Upper lobe of left lung (tissue), 6 donors: ENCODE measurements around the gene RMND5A. TPM values are rescaled to one million over a fixed set of nuclear protein-coding genes. Genes with fewer than 3 reads are reported as not detected.

Experiments used
- ATAC-seq, 2 donors: fragments of 200-7000 bp; cut with Tn5 transposase; one replicate each; pipeline ENCODE4 v1.9.1; 2022; ENCODE audit warnings: mild to moderate bottlenecking in 2 of 2, moderate library complexity in 2 of 2; ENCODE audit not compliant: low FRiP score in 2 of 2
- DNase-seq, 2 donors: peaks; one replicate each; pipeline ENCODE4 v3.0.0-alpha.2; 2019 to 2020
- H3K27ac ChIP-seq, 4 donors: fragments of 200-600 bp; sonication (generic); one replicate each; pipeline ENCODE4 v1.5.1; 2016 to 2019
- H3K27me3 ChIP-seq, 4 donors: fragments of 200-600 bp; sonication (generic); one replicate each; pipeline ENCODE4 v1.5.1; 2017 to 2019
- H3K36me3 ChIP-seq, 4 donors: fragments of 200-600 bp; sonication (generic); one replicate each; pipeline ENCODE4 v1.5.1; 2016 to 2019
- H3K4me1 ChIP-seq, 4 donors: fragments of 200-600 bp; sonication (generic); one replicate each; pipeline ENCODE4 v1.5.1; 2018 to 2019
- H3K4me3 ChIP-seq, 4 donors: fragments of 200-600 bp; sonication (generic); one replicate each; pipeline ENCODE4 v1.5.1; 2017 to 2019; ENCODE audit warnings: mild to moderate bottlenecking in 2 of 4, moderate library complexity in 1 of 4
- H3K9me3 ChIP-seq, 4 donors: fragments of 200-600 bp; sonication (generic); one replicate each; pipeline ENCODE4 v1.5.1; 2018 to 2019
- EP300 ChIP-seq, 4 donors: sonication (generic); formaldehyde crosslinking; IDR thresholded peaks; one replicate each; pipeline ENCODE4 v1.5.1; 2017; ENCODE audit warnings: antibody characterized with exemption in 4 of 4, control low read depth in 2 of 4
- POLR2A ChIP-seq, 4 donors: fragments of 450-650 bp; IDR thresholded peaks; one replicate each; pipeline ENCODE4 v1.5.1; 2016 to 2017; ENCODE audit warnings: antibody characterized with exemption in 4 of 4, mild to moderate bottlenecking in 2 of 4
- POLR2AphosphoS5 ChIP-seq, 2 donors: sonication (generic); formaldehyde crosslinking; IDR thresholded peaks; one replicate each; pipeline ENCODE4 v1.5.1; 2017; ENCODE audit warnings: antibody characterized with exemption in 2 of 2
- WGBS, 2 donors: methylation state at CpG; one replicate each; pipeline ENCODE4 v1.1.5; 2017 to 2018; 5-methylcytosine and 5-hydroxymethylcytosine counted together
- total RNA-seq, 6 donors: library from RNA; depleted of rRNA in 4 of 6; stranded (reverse); fragments of >200 nt in 4 of 6; gene quantifications; one replicate each; pipeline versions ENCODE4 v1.1.0 to v1.2.1, GENCODE V29; 2016 to 2021
- TF ChIP-seq, protein P1 (sequence below), 6 experiments: fragments of 450-650 bp in 4 of 6; fragments of 200-600 bp in 2 of 6; sonication (generic) in 2 of 6; IDR thresholded peaks; one replicate each; pipeline ENCODE4 v1.5.1; 2016 to 2019; ENCODE audit warnings: antibody characterized with exemption in 6 of 6
- donor health status: DM: no; HTN: no; CAD: no; lungs with moderate emphysema.
- donor health status: DM: no; HTN: yes; CAD: no; lungs with severe emphysema.

Gene RMND5A
- total RNA-seq, 6 donors from 2014 or later: 19.9 to 55.3 (median 26.5) TPM

- Histone ChIP-seq H3K9me3 (peaks cover 4 to 11% (median 5%) of the 10 kb centered on the region in 4 donors), H3K4me3 (no peak overlapping the region)
These were observed 31.7 kb downstream of the RMND5A start for GRCh38 chr2:86751778-86752177.

GRCh38 chr2:86752934-86753333 lies 32.8 kb downstream of the RMND5A start:
- H3K4me1 ChIP-seq: peaks cover 2 to 5% (median 4%) of the 10 kb centered on the region in 4 donors
- peaks cover 0 to 43% (median 0%) of the 10 kb centered on the region in 4 donors for H3K36me3 ChIP-seq
- no peak overlapping the region for H3K4me3 ChIP-seq
- DNase-seq: no peak
- no peaks in the 10 kb centered on the region for H3K27me3 ChIP-seq
- ATAC-seq: no peak
- no peak overlapping the region for H3K27ac ChIP-seq
- peaks cover 4 to 11% (median 5%) of the 10 kb centered on the region in 4 donors for H3K9me3 ChIP-seq
- WGBS, 2 donors: 95 to 96% methylated on average over 3 of the region's 3 CpGs
- no peak for TF ChIP-seq POLR2A (IDR thresholded peaks at IDR 0.05)
- TF ChIP-seq, protein P1, sequence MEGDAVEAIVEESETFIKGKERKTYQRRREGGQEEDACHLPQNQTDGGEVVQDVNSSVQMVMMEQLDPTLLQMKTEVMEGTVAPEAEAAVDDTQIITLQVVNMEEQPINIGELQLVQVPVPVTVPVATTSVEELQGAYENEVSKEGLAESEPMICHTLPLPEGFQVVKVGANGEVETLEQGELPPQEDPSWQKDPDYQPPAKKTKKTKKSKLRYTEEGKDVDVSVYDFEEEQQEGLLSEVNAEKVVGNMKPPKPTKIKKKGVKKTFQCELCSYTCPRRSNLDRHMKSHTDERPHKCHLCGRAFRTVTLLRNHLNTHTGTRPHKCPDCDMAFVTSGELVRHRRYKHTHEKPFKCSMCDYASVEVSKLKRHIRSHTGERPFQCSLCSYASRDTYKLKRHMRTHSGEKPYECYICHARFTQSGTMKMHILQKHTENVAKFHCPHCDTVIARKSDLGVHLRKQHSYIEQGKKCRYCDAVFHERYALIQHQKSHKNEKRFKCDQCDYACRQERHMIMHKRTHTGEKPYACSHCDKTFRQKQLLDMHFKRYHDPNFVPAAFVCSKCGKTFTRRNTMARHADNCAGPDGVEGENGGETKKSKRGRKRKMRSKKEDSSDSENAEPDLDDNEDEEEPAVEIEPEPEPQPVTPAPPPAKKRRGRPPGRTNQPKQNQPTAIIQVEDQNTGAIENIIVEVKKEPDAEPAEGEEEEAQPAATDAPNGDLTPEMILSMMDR (IDR thresholded peaks at IDR 0.05): no peak
- TF ChIP-seq POLR2AphosphoS5 (IDR thresholded peaks at IDR 0.05): no peak
- no peak for TF ChIP-seq EP300 (IDR thresholded peaks at IDR 0.05)

More at GRCh38 chr2:86751778-86752177, 31.7 kb downstream of the RMND5A start:
- peaks cover 7 to 12% (median 8%) of the 10 kb centered on the region in 4 donors for H3K4me1 ChIP-seq
- WGBS, 2 donors: 44 to 72% methylated on average over 1 of the region's 1 CpG
- DNase-seq: no peak
- TF ChIP-seq POLR2AphosphoS5 (IDR thresholded peaks at IDR 0.05) (no peak), POLR2A (IDR thresholded peaks at IDR 0.05) (no peak)
- peaks cover 0 to 43% (median 0%) of the 10 kb centered on the region in 4 donors for H3K36me3 ChIP-seq
- no peaks in the 10 kb centered on the region for H3K27me3 ChIP-seq
- no peak for ATAC-seq
- H3K27ac ChIP-seq: no peak overlapping the region

DNA sequence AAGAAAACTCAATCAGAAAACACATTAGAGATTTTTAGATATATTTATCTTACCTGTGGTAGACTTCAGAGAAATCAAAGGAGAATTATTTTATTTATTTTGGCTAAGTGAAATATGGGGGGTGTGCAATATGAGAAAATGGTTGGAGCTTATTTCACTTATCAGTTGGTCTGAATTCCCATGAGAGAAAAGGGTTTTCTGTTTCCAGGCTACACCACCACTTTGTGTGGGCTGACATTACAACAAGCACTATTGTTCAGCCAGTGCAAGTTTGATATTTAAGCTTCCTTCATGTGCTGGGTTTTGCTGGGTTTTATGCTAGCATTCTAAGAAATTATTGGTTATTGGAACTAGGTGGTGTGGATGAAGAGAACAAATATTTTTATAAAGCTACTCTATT lies 33.5 kb downstream of the RMND5A start:
- H3K4me3 ChIP-seq: no peak overlapping the region
- H3K9me3 ChIP-seq: peaks cover 4 to 11% (median 5%) of the 10 kb centered on the region in 4 donors
- H3K27me3 ChIP-seq: no peaks in the 10 kb centered on the region
- H3K27ac ChIP-seq: no peak overlapping the region
- H3K4me1 ChIP-seq: no peaks in the 10 kb centered on the region
- peaks cover 0 to 43% (median 0%) of the 10 kb centered on the region in 4 donors for H3K36me3 ChIP-seq
- no peak for ATAC-seq
- DNase-seq: no peak
- TF ChIP-seq POLR2AphosphoS5 (IDR thresholded peaks at IDR 0.05): no peak
- TF ChIP-seq POLR2A (IDR thresholded peaks at IDR 0.05): no peak
- TF ChIP-seq, protein P1 (IDR thresholded peaks at IDR 0.05): no peak
- no peak for TF ChIP-seq EP300 (IDR thresholded peaks at IDR 0.05)

DNA sequence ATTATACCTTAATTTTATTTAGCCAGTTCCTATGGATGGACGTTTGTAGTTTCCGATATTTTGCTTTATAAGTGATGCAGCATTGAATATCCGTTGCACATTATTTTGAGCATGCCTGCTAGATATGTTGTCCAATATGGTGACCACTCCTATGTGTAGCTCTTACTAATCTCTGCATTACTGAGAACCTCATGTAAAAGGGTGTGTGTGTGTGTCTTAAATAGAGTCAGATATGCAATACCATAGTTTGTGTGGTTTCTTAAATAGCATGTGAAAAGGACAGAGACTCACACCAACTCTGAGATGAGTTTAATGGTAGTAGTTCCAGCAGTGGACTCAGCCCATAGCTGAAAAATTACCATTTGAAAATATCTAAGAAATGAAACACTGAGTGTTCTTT lies 38.3 kb downstream of the RMND5A start:
- no peaks in the 10 kb centered on the region for H3K4me1 ChIP-seq
- H3K27me3 ChIP-seq: no peaks in the 10 kb centered on the region
- H3K9me3 ChIP-seq: no peaks in the 10 kb centered on the region
- no peak overlapping the region for H3K4me3 ChIP-seq
- 94 to 97% methylated on average over 3 of the region's 3 CpGs for WGBS, 2 donors
- TF ChIP-seq EP300 (IDR thresholded peaks at IDR 0.05) (no peak), POLR2AphosphoS5 (IDR thresholded peaks at IDR 0.05) (no peak), POLR2A (IDR thresholded peaks at IDR 0.05) (no peak)
- TF ChIP-seq, protein P1 (IDR thresholded peaks at IDR 0.05): no peak
- ATAC-seq: no peak
- no peak overlapping the region for H3K27ac ChIP-seq
- no peak for DNase-seq
- H3K36me3 ChIP-seq: peaks cover 0 to 35% (median 2%) of the 10 kb centered on the region in 4 donors

DNA sequence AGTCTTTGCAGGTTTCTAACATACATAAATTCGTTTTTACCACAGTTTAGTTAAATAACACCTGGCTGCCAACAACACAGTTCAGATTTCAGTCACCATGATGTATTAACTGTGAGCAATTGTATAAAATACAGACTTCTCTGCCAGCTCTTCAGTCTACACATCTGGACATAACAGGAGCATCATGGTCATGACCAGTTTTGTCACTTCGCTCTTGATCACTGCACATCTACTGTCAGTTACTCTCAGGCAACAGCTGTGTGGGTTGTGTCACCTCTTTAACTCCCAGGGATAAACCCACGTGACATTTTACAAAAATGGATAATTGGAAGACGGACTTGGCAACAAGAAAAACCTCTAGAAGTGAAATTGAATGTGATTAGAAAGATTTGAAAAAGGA lies 40.3 kb downstream of the RMND5A start:
- no peaks in the 10 kb centered on the region for H3K9me3 ChIP-seq
- WGBS, 2 donors: 86 to 92% methylated on average over 4 of the region's 4 CpGs
- H3K4me3 ChIP-seq: no peak overlapping the region
- peaks cover 0 to 17% (median 2%) of the 10 kb centered on the region in 4 donors for H3K36me3 ChIP-seq
- H3K27me3 ChIP-seq: no peaks in the 10 kb centered on the region
- no peaks in the 10 kb centered on the region for H3K4me1 ChIP-seq
- H3K27ac ChIP-seq: no peak overlapping the region
- no peak for ATAC-seq
- DNase-seq: no peak
- no peak for TF ChIP-seq POLR2A (IDR thresholded peaks at IDR 0.05)
- TF ChIP-seq, protein P1 (IDR thresholded peaks at IDR 0.05): no peak
- TF ChIP-seq POLR2AphosphoS5 (IDR thresholded peaks at IDR 0.05): no peak
- TF ChIP-seq EP300 (IDR thresholded peaks at IDR 0.05): no peak
